ENCODE measurements around the gene MLH3.

DNA sequence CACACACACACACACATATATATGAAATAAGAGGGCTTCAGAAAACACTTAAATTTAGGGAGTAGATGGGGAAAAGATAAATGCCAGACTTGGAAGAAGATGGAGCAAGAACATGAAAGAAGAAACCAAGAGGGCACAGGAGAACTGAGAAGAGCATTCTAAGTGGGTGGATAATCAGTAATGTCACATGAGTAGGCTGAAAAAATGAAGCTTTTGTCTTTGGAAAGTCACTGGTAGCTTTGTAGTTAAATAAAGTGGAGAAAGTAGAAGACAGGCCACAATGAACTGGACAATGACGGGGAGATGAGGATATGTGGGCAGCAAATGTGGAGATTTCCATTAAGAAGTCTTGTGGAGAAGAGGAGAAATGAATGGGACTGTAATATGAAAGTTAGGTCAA is 15.9 kb upstream of the MLH3 start:
- TF ChIP-seq, protein P1, sequence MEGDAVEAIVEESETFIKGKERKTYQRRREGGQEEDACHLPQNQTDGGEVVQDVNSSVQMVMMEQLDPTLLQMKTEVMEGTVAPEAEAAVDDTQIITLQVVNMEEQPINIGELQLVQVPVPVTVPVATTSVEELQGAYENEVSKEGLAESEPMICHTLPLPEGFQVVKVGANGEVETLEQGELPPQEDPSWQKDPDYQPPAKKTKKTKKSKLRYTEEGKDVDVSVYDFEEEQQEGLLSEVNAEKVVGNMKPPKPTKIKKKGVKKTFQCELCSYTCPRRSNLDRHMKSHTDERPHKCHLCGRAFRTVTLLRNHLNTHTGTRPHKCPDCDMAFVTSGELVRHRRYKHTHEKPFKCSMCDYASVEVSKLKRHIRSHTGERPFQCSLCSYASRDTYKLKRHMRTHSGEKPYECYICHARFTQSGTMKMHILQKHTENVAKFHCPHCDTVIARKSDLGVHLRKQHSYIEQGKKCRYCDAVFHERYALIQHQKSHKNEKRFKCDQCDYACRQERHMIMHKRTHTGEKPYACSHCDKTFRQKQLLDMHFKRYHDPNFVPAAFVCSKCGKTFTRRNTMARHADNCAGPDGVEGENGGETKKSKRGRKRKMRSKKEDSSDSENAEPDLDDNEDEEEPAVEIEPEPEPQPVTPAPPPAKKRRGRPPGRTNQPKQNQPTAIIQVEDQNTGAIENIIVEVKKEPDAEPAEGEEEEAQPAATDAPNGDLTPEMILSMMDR (IDR thresholded peaks at IDR 0.05), result no peak
- no peak for TF ChIP-seq EP300 (IDR thresholded peaks at IDR 0.05)
- no peak for TF ChIP-seq POLR2A (IDR thresholded peaks at IDR 0.05)

All from ovary (tissue), 3 donors.